Stimulated activated CD8-positive, alpha-beta memory T cell treated with anti-CD3 and anti-CD28 coated beads, Interleukin-4, amount 100 ng/mL, for 48 hours (primary cell): Measurements from ENCODE around the gene TRAFD1.
A peak's percentile ranks its signal among the peaks of the same experiment; 100 is the strongest.
"Not testable (repeated sequence)": the region's sequence is repeated elsewhere in the genome, so short reads cannot be mapped to it uniquely, and the experiment has no call there.

Source experiments
- DNase-seq: peaks from one replicate; pipeline ENCODE4 v3.0.0-alpha.2; 2020

The TRAFD1 gene

GRCh38 chr12:112125250-112125999, at the start of gene TRAFD1:
TSS of gene TRAFD1 (plus strand) at chr12:112125560. CDS start at chr12:112130523, 4,963 bp downstream.
- peak; percentile 99 for DNase-seq

- DNase-seq, result no peak
Measured at GRCh38 chr12:112087055-112087850, 38.1 kb upstream of the TRAFD1 start.

DNA sequence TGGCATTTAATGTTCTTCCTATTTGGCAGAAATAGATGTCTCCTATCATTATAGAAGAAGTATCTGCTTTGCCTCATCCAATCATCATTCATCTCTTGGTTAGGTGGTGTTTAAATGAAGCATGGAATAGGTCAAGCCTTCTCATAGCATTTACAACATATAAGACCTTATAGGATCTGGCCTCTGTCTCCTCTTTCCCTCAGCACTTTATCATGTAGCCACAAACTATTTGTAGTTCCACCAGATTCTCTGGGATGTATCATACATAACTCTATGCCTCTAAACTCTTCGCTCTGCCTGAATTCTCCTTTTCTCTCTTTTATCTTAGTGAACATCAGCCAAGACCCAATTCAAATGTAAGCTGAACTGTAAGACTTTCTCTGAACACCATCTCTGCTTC, 37.5 kb upstream of the TRAFD1 start:
- DNase-seq, result no peak

DNA sequence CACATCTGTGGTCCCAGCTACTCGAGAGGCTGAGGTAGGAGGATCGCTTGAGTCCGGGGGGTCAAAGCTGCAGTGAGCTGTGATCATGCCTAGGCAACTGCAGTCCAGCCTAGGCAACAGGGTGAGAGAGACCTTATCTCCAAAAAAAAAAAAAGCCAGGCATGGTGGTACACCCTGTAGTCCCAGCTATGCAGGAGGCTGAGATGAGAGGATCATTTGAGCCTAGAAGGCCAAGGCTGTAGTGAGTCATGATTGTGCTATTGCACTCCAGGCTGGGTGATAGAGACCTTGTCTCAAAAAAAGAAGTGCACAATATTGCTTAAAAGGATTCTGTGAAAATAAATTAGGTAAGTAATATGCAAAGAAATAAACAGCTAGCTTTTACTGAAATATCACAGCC, 33.8 kb upstream of the TRAFD1 start:
- DNase-seq, result no peak

DNA sequence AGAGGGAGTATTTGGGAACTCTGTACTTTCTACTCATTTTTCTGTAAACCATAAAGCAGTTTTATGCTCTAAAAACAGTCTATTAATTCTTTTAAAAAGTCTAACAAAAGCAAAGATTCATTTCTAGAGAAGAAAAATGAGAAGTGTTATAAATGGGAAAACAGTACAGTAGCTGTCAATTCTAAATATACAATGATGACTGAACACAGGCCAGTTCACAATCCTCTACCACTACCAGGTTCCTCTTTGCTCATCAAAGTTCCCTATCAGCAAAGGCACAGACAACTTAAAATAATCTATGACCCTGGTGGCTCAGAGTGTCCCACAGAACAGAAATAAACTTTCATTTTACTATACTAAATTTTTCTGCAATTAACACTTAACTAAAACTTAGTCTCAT, 29.3 kb upstream of the TRAFD1 start:
- no peak for DNase-seq

DNA sequence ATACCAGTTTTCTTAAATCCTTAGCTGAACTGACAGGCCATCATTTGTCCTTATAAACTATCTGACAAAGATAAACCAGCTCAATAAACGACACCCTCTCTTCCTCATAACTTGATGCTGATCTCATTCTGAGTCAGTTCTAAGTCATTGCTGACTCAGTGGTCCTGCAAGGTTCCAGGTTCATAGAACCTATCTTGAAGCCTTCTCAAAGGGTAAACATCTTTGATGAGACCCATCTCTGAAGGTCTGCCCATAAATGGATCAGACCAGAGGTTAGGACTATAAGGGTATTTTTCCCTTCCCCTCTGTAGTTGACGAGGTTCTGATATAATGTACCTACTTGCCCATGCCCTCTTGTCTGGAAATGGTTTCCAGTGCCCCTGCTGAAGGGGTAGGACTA, 28.7 kb upstream of the TRAFD1 start:
- no peak for DNase-seq

DNA sequence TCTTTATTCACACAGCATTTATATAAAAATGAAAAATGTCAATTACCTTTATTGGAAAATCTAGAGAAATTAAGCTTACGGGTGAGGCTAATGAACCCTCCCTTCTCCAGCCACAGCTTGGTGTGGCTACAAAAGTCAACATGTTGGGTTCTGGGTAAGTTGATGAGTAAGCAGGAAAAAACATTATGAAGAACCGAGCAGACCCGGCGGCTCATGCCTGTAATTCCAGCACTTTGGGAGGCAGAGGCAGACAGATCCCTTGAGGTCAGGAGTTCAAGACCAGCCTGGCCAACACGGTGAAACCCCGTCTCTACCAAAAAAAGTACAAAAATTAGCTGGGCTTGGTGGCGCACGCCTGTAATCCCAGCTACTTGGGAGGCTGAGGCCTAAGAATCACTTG, 27.7 kb upstream of the TRAFD1 start:
- no peak for DNase-seq

DNA sequence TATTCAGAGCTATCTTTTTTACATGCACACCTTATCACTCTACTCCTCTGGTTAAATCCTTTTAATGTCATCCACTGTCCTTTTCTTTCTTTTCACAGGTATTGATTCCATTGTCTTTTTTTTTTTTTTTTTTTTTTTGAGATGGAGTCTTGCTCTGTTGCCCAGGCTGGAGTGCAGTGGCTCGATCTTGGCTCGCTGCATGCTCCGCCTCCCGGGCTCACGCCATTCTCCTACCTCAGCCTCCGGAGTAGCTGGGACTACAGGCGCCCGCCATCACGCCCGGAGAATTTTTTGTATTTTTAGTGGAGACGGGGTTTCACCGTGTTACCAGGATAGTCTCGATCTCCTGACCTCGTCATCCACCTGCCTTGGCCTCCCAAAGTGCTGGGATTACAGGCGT, 24.9 kb upstream of the TRAFD1 start:
- not testable (repeated sequence) for DNase-seq

GRCh38 chr12:112102127-112102526, 23.2 kb upstream of the TRAFD1 start:
- DNase-seq, result no peak

GRCh38 chr12:112102746-112103145, 22.6 kb upstream of the TRAFD1 start:
- DNase-seq, result not testable (repeated sequence)

DNA sequence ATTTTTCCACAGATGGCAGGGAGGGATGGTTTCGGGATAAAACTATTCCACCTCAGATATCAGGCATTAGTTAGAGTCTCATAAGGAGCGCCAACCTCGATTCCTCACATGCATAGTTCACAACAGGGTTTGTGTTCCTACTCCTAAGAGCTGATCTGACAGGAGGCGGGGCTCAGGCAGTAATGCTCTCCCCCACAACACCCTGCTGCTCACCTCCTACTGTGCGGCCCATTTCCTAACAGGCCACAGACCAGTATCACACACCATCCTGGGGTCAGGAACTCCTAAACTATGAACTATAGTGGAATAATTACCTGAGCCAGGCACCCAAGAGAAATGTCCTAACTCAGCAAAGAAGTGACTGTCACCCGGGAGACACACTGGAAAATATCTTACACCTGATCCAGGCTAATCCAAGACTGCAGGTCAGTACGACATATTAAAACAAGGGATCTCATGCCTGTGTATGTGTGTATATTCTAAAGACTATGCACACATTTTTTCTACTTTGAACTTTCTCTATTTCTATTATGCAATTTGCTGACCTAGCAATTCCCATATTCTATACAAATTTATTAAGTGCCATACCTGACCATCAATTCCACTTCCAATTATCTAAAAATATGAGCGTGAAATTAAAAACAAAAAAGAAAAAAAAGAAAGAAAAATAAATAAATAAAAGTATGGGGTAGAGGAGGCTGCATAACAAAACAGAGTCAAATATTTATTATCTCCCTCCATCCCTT, 21.4 kb upstream of the TRAFD1 start:
- no peak for DNase-seq

DNA sequence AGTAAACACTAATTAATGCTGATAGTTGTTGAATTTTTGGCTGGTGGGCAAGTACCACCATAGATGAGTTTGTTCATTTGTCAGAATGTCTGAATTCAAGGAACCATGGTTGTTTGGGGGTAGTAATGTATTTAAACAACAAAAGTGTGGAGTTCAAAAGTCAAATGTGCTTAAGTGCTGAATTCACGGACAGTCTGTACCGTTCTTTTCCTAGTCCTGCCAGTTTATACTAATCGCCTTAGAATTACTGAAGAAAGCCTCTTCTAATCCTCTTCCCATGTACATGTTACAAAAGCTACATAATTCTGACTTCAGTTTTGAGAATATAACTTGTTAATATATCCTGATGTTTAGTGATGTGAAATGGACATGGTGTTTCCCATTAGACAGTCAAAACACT, 19.5 kb upstream of the TRAFD1 start:
- no peak for DNase-seq

DNA sequence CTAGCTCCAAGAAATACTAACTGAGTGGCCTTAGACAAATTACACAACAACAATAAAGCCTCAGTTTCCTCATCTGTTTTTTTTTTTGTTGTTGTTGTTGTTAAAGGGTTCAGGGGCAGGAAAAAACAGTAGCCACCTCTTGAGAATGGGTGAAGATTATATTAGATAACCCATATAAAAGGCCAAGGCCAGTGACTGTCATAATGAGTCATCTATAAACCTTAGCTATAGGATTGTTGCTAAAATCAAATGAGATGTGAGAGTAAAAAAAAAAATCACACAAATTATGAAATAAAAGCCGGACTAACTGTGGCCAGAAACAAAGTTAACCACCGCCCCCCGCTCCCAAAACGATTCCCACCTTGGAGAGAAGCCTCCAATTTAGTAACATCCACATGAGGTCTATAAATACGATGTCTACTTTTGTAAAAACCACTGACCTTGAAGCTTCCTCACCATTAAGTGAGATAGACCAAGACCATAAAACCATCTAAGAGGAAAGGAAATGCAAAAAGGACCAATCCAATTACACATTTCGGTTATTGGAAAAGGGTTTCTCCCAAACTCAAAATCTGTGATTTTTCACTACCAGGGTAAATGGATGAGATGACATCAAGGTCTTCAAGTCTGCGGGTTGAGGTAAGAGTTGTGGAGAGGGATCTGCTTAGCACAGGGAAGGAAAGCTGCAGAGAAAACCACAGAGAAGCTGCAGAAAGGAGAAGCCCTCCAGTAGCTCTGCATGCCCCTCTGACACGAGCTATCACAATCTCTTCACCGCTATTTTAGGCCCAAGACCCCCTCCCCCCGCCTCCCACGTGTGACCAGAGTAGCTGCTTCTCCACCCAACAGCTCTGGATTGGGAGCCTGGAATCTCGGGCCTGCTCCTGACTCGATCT, 17.8 kb upstream of the TRAFD1 start:
- peak; percentile 60 for DNase-seq

- DNase-seq, result peak; percentile 92
Measured at GRCh38 chr12:112108202-112109079, 16.9 kb upstream of the TRAFD1 start, which contains the start of gene NAA25. TSS of gene NAA25 (minus strand) at chr12:112108783. CDS start at chr12:112108773, 10 bp downstream.

- not testable (repeated sequence) for DNase-seq
Measured at GRCh38 chr12:112110787-112111662, 14.3 kb upstream of the TRAFD1 start.

GRCh38 chr12:112111931-112112330, 13.4 kb upstream of the TRAFD1 start:
- DNase-seq, result no peak

- DNase-seq, result peak; percentile 24
Measured at GRCh38 chr12:112112409-112113133, 12.8 kb upstream of the TRAFD1 start.

DNA sequence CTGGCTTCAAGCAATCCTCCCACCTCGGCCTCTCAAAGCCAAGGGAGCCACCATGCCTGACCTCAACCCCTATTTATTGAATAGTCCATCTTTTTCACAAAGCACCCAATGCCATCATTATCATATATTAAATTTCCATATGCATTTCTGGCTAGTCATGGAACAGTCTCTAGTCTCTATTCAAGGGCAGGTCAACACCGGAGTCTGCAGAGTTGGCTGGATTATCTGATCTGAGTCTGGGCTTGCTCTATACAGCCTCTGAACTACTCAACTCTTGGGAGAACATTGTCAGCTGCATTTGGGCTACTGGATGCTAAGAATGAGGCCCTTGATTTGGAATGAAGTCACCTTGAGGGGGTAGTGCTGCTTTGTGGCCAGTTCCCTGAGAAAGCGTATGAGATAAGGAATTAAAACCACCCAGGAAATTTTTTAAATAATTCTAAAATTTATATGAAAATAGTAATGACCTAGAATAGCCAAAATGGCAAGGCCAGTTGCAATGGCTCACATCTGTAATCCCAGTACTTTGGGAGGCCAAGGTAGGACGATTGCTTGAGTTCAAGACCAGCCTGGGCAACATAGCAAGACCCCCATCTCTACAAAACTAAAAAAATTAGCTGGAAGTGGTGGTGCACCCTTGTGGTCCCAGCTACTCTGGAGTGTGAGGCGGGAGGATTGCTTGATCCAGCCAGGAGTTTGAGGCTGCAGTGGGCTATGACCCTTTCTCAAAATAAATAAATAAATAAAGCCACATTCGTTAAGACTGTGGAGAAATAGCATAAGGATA, 9.9 kb upstream of the TRAFD1 start:
- DNase-seq, result no peak
